Measurements from ENCODE around the gene DENND6B.
"Not testable (repeated sequence)": the region's sequence is repeated elsewhere in the genome, so short reads cannot be mapped to it uniquely, and the experiment has no call there.

DENND6B gene

GRCh38 chr22:50326956-50327710, at the start of gene DENND6B:
Gene DENND6B (minus strand): TSS chr22:50327012. CDS start chr22:50326988, 24 bp downstream.
- no peak for DNase-seq

GRCh38 chr22:50376085-50376651, 49.4 kb upstream of the DENND6B start:
- DNase-seq = no peak

GRCh38 chr22:50371101-50371648, 44.4 kb upstream of the DENND6B start:
- no peak for DNase-seq

GRCh38 chr22:50367778-50368500, 41.1 kb upstream of the DENND6B start:
- DNase-seq = no peak

- not testable (repeated sequence) for DNase-seq
Measured at GRCh38 chr22:50363803-50364194, 37.0 kb upstream of the DENND6B start.

- DNase-seq = no peak
Measured at GRCh38 chr22:50363166-50363802, 36.5 kb upstream of the DENND6B start.

- no peak for DNase-seq
Measured at GRCh38 chr22:50361688-50362087, 34.9 kb upstream of the DENND6B start.

- no peak for DNase-seq
Measured at GRCh38 chr22:50361222-50361621, 34.4 kb upstream of the DENND6B start.

GRCh38 chr22:50360578-50360977, 33.8 kb upstream of the DENND6B start:
- no peak for DNase-seq

GRCh38 chr22:50357756-50358155, 30.9 kb upstream of the DENND6B start:
- no peak for DNase-seq

- DNase-seq = no peak
Measured at GRCh38 chr22:50357222-50357621, 30.4 kb upstream of the DENND6B start.

GRCh38 chr22:50356186-50356585, 29.4 kb upstream of the DENND6B start:
- DNase-seq = no peak

- DNase-seq = no peak
Measured at GRCh38 chr22:50348058-50348457, 21.2 kb upstream of the DENND6B start.

GRCh38 chr22:50347157-50347556, 20.3 kb upstream of the DENND6B start:
- DNase-seq = no peak

GRCh38 chr22:50346470-50346869, 19.7 kb upstream of the DENND6B start:
- DNase-seq = no peak

- DNase-seq = no peak
Measured at GRCh38 chr22:50343541-50343935, 16.7 kb upstream of the DENND6B start.

GRCh38 chr22:50342651-50343540, 16.1 kb upstream of the DENND6B start, which contains the start of gene PPP6R2:
Gene PPP6R2 (plus strand): TSS chr22:50343327. CDS start chr22:50393909, 50,582 bp downstream.
- DNase-seq = no peak

- DNase-seq = no peak
Measured at GRCh38 chr22:50341977-50342650, 15.3 kb upstream of the DENND6B start.

- no peak for DNase-seq
Measured at GRCh38 chr22:50339945-50340879, 13.4 kb upstream of the DENND6B start.

- DNase-seq = no peak
Measured at GRCh38 chr22:50338860-50339462, 12.1 kb upstream of the DENND6B start.
